Upper lobe of left lung (tissue), 6 donors: ENCODE measurements around the gene NPRL2. TPM values are rescaled to one million over a fixed set of nuclear protein-coding genes. Genes with fewer than 3 reads are reported as not detected.

Experiments
- ATAC-seq, 2 donors: fragments of 200-7000 bp; cut with Tn5 transposase; one replicate each; pipeline ENCODE4 v1.9.1; 2022; ENCODE audit warnings: mild to moderate bottlenecking in 2 of 2, moderate library complexity in 2 of 2; ENCODE audit not compliant: low FRiP score in 2 of 2
- DNase-seq, 2 donors: peaks; one replicate each; pipeline ENCODE4 v3.0.0-alpha.2; 2019 to 2020
- H3K27ac ChIP-seq, 4 donors: fragments of 200-600 bp; sonication (generic); one replicate each; pipeline ENCODE4 v1.5.1; 2016 to 2019
- H3K27me3 ChIP-seq, 4 donors: fragments of 200-600 bp; sonication (generic); one replicate each; pipeline ENCODE4 v1.5.1; 2017 to 2019
- H3K36me3 ChIP-seq, 4 donors: fragments of 200-600 bp; sonication (generic); one replicate each; pipeline ENCODE4 v1.5.1; 2016 to 2019
- H3K4me1 ChIP-seq, 4 donors: fragments of 200-600 bp; sonication (generic); one replicate each; pipeline ENCODE4 v1.5.1; 2018 to 2019
- H3K4me3 ChIP-seq, 4 donors: fragments of 200-600 bp; sonication (generic); one replicate each; pipeline ENCODE4 v1.5.1; 2017 to 2019; ENCODE audit warnings: mild to moderate bottlenecking in 2 of 4, moderate library complexity in 1 of 4
- H3K9me3 ChIP-seq, 4 donors: fragments of 200-600 bp; sonication (generic); one replicate each; pipeline ENCODE4 v1.5.1; 2018 to 2019
- EP300 ChIP-seq, 4 donors: sonication (generic); formaldehyde crosslinking; IDR thresholded peaks; one replicate each; pipeline ENCODE4 v1.5.1; 2017; ENCODE audit warnings: antibody characterized with exemption in 4 of 4, control low read depth in 2 of 4
- POLR2A ChIP-seq, 4 donors: fragments of 450-650 bp; IDR thresholded peaks; one replicate each; pipeline ENCODE4 v1.5.1; 2016 to 2017; ENCODE audit warnings: antibody characterized with exemption in 4 of 4, mild to moderate bottlenecking in 2 of 4
- POLR2AphosphoS5 ChIP-seq, 2 donors: sonication (generic); formaldehyde crosslinking; IDR thresholded peaks; one replicate each; pipeline ENCODE4 v1.5.1; 2017; ENCODE audit warnings: antibody characterized with exemption in 2 of 2
- WGBS, 2 donors: methylation state at CpG; one replicate each; pipeline ENCODE4 v1.1.5; 2017 to 2018; 5-methylcytosine and 5-hydroxymethylcytosine counted together
- total RNA-seq, 6 donors: library from RNA; depleted of rRNA in 4 of 6; stranded (reverse); fragments of >200 nt in 4 of 6; gene quantifications; one replicate each; pipeline versions ENCODE4 v1.1.0 to v1.2.1, GENCODE V29; 2016 to 2021
- TF ChIP-seq, protein P1 (sequence below), 6 experiments: fragments of 450-650 bp in 4 of 6; fragments of 200-600 bp in 2 of 6; sonication (generic) in 2 of 6; IDR thresholded peaks; one replicate each; pipeline ENCODE4 v1.5.1; 2016 to 2019; ENCODE audit warnings: antibody characterized with exemption in 6 of 6
- donor health status: DM: no; HTN: no; CAD: no; lungs with moderate emphysema.
- donor health status: DM: no; HTN: yes; CAD: no; lungs with severe emphysema.

NPRL2 gene
- total RNA-seq, 6 donors from 2014 or later: 15.0 to 41.9 (median 17.3) TPM

DNA sequence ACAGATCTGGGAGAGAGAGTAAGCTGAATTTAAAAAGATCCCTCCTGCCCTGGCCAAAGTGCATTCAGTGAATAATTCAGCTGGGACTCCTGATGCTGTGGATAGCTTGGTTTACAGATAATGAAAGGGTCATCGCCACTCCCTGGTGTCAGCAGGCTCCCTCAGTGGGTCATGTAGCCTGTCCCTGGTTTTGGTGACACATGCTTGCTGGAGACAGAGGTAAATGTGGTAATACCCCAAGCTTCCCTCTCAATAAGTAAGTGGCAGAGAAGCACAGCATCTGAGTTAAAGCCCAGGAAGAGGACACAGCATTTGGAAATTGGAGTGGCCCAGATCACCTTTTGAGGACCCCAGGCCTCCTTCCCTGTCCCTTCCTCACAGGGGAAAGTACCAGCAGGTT lies 6.9 kb upstream of the NPRL2 start:
- Histone ChIP-seq H3K4me1 (peaks cover 36 to 57% (median 37%) of the 10 kb centered on the region in 4 donors), H3K27ac (peak overlapping the region; percentile 11 to 90 (median 54))
- ATAC-seq: no peak

DNA sequence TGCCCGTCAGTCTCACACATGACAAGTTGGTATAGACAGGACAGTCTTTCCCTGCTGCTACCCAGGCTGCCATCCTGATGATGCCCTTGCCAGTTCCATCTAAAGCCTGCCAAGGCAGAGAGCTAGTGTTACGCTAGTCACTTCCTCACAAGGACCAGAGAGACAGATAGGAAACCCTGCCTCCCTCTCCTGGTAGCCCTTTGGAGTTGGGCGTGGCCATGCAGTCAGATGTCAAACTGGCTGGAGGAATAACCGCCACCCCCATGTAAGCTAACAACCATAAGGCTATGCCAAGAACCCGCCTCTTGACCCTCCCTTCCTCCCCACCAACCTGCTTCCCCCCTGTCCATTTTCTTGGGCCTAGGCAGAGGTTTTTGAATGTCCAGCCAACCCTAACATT lies 6.0 kb upstream of the NPRL2 start:
- H3K4me1 ChIP-seq: peaks cover 40 to 67% (median 42%) of the 10 kb centered on the region in 4 donors
- H3K27me3 ChIP-seq: no peaks in the 10 kb centered on the region
- peak overlapping the region in 3 of 4 donors; percentile 8 to 70 (median 13) for H3K4me3 ChIP-seq
- peaks cover 21 to 44% (median 30%) of the 10 kb centered on the region in 4 donors for H3K36me3 ChIP-seq
- TF ChIP-seq, protein P1, sequence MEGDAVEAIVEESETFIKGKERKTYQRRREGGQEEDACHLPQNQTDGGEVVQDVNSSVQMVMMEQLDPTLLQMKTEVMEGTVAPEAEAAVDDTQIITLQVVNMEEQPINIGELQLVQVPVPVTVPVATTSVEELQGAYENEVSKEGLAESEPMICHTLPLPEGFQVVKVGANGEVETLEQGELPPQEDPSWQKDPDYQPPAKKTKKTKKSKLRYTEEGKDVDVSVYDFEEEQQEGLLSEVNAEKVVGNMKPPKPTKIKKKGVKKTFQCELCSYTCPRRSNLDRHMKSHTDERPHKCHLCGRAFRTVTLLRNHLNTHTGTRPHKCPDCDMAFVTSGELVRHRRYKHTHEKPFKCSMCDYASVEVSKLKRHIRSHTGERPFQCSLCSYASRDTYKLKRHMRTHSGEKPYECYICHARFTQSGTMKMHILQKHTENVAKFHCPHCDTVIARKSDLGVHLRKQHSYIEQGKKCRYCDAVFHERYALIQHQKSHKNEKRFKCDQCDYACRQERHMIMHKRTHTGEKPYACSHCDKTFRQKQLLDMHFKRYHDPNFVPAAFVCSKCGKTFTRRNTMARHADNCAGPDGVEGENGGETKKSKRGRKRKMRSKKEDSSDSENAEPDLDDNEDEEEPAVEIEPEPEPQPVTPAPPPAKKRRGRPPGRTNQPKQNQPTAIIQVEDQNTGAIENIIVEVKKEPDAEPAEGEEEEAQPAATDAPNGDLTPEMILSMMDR (IDR thresholded peaks at IDR 0.05): no peak
- TF ChIP-seq POLR2AphosphoS5 (IDR thresholded peaks at IDR 0.05) (no peak), POLR2A (IDR thresholded peaks at IDR 0.05) (no peak), EP300 (IDR thresholded peaks at IDR 0.05) (no peak)
- H3K27ac ChIP-seq: peak overlapping the region in 3 of 4 donors; percentile 22 to 90 (median 32)
- WGBS, 2 donors: 38 to 42% methylated on average over 4 to 5 of the region's 5 CpGs
- ATAC-seq: no peak
- peak in 1 of 2 donors; percentile 64 for DNase-seq
- H3K9me3 ChIP-seq: no peaks in the 10 kb centered on the region

More for the DNA sequence above, 6.9 kb upstream of the NPRL2 start:
- TF ChIP-seq POLR2AphosphoS5 (IDR thresholded peaks at IDR 0.05) (no peak), EP300 (IDR thresholded peaks at IDR 0.05) (no peak)
- TF ChIP-seq, protein P1 (IDR thresholded peaks at IDR 0.05): no peak
- Histone ChIP-seq H3K4me3 (peak overlapping the region in 3 of 4 donors; percentile 68 to 79 (median 70)), H3K36me3 (peaks cover 21 to 43% (median 30%) of the 10 kb centered on the region in 4 donors), H3K9me3 (no peaks in the 10 kb centered on the region), H3K27me3 (no peaks in the 10 kb centered on the region)
- no peak for DNase-seq
- WGBS, 2 donors: 79% methylated on average over 1 of the region's 1 CpG; no CpG with 5 or more reads in 1 of the 2 donors

DNA sequence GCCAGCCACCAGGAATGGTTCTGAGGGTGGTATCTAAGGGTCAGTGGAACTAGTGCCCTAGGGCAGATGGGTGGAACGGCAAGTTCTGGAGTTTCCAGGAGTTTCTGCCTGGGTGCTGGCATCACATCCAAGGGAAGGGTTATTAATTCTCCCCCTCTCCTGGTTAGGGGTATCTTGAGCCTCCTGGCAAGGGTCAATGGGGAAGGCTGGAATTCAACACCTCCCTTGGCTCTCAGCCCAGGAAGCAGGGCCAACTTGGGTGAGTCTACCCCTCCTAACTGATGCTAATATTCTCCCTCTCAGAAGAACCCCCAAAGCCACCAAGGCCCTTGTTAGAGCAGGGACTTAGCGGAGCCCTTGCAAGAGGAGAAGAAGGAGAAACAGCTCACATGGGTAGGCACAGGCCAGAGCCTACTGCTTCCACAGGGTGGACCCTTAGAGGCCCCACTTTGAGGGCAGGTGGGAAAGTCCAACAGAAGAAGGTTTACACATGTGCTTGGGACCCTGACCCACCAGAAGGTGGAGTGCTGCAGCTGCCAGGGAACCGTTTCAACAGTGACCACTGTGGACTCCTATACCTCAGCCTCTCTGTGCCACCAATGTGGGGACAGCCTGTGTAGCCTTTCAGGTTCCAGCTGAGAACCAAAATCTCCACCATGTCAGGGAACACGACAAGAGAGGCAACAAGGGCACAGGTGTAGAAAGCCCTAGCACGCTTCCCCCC lies 5.4 kb upstream of the NPRL2 start:
- peaks cover 21 to 44% (median 30%) of the 10 kb centered on the region in 4 donors for H3K36me3 ChIP-seq
- no peak for TF ChIP-seq POLR2A (IDR thresholded peaks at IDR 0.05)
- TF ChIP-seq POLR2AphosphoS5 (IDR thresholded peaks at IDR 0.05): no peak
- TF ChIP-seq EP300 (IDR thresholded peaks at IDR 0.05): no peak
- TF ChIP-seq, protein P1 (IDR thresholded peaks at IDR 0.05): no peak
- WGBS, 2 donors: 68 to 77% methylated on average over 4 to 5 of the region's 5 CpGs
- DNase-seq (no peak), ATAC-seq (no peak)
- peak overlapping the region in 2 of 4 donors; percentile 8 to 70 for H3K4me3 ChIP-seq
- no peaks in the 10 kb centered on the region for H3K9me3 ChIP-seq
- H3K27ac ChIP-seq: peak overlapping the region in 3 of 4 donors; percentile 22 to 90 (median 32)
- H3K27me3 ChIP-seq: no peaks in the 10 kb centered on the region
- peaks cover 46 to 72% (median 48%) of the 10 kb centered on the region in 4 donors for H3K4me1 ChIP-seq

DNA sequence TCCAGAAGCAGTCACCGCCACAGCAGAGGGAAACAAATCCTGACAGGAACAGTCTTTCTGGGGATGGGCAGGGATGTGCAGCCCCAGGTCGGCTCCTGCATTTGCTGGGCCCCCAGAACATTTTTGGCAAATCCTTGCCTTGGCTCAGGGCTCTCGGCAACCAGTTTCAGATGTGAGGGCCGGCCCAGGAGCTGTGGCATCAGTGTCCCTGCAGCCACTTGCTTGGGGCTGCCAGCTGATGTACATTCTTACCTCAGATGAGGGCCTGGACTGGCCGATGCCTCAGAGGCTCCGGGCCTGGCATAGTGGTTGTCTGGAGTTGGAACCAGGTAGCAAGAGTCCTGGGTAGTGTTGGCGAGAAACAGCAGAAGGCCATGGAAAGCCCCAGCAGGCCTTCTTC lies 4.3 kb upstream of the NPRL2 start:
- peaks cover 21 to 44% (median 30%) of the 10 kb centered on the region in 4 donors for H3K36me3 ChIP-seq

More for the DNA sequence above, 4.3 kb upstream of the NPRL2 start:
- Histone ChIP-seq H3K4me1 (peaks cover 50 to 78% (median 52%) of the 10 kb centered on the region in 4 donors), H3K4me3 (no peak overlapping the region), H3K27ac (no peak overlapping the region), H3K9me3 (no peaks in the 10 kb centered on the region), H3K27me3 (no peaks in the 10 kb centered on the region)
- ATAC-seq (no peak), DNase-seq (no peak)
- TF ChIP-seq EP300 (IDR thresholded peaks at IDR 0.05): no peak
- TF ChIP-seq, protein P1 (IDR thresholded peaks at IDR 0.05): no peak
- no peak for TF ChIP-seq POLR2A (IDR thresholded peaks at IDR 0.05)
- TF ChIP-seq POLR2AphosphoS5 (IDR thresholded peaks at IDR 0.05): no peak
- 96 to 100% methylated on average over 1 to 7 of the region's 7 CpGs for WGBS, 2 donors
